ENCODE results near the gene CHMP1B.

The CHMP1B gene

DNA sequence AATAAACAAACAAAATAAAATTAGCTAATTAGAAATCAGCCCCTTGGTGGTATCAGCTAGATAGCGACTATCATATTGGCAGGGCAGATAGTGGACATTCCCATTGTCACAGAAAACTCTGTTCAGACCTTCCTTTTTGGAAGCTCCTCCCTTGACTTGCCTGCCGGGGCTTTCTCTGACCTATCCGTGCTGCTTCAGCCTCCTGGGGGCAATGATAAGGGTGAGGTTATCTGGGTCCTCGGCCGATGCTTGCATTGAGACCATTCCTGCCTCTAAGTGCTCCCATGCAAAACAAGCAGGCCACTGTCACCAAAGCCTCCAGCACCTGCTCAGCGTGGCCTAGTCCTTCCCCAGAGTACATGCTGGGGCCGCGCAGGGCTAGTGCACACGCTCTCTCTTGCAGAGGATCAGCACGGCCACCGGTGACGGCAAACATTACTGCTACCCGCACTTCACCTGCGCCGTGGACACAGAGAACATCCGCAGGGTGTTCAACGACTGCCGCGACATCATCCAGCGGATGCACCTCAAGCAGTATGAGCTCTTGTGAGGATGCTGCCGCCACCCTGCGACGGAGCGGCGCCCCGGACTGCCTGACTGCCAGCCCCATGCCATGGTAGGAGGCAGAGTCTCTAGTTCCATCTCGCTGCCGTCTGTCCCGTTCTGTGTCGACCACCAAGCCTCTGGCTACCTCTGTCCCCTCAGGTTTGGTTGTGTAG, 29.5 kb downstream of the CHMP1B start:
- no peak for DNase-seq (ENCODE audit: low spot score)

DNA sequence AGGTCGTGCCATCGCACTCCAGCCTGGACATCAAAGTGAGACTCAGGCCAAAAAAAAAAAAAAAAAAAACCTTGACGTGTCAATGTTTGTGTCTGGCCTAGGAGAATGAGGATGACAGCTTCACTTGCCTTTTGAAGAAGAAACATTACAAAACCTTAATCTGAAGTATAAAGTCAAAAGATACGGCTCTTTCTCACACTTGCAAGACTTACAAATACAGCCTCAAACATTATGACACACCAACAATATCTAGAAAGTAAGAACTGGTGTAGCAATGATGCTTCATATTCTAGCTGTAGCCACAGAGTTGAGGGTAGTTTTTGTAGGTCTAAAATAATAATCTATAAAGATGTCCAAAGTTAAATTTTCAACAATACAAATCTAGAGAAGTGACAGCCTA, 31.4 kb downstream of the CHMP1B start:
- TF ChIP-seq, protein P1, sequence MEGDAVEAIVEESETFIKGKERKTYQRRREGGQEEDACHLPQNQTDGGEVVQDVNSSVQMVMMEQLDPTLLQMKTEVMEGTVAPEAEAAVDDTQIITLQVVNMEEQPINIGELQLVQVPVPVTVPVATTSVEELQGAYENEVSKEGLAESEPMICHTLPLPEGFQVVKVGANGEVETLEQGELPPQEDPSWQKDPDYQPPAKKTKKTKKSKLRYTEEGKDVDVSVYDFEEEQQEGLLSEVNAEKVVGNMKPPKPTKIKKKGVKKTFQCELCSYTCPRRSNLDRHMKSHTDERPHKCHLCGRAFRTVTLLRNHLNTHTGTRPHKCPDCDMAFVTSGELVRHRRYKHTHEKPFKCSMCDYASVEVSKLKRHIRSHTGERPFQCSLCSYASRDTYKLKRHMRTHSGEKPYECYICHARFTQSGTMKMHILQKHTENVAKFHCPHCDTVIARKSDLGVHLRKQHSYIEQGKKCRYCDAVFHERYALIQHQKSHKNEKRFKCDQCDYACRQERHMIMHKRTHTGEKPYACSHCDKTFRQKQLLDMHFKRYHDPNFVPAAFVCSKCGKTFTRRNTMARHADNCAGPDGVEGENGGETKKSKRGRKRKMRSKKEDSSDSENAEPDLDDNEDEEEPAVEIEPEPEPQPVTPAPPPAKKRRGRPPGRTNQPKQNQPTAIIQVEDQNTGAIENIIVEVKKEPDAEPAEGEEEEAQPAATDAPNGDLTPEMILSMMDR (IDR thresholded peaks at IDR 0.05; ENCODE audit: poor library complexity, severe bottlenecking) = no peak
- ATAC-seq (ENCODE audit: low read depth) (no peak), DNase-seq (ENCODE audit: low spot score) (no peak)
- Histone ChIP-seq H3K36me3 (ENCODE audit: low read depth) (peaks cover 4% of the 10 kb centered on the region; the same call in 1 of the 2 replicates), H3K4me3 (ENCODE audit: severe bottlenecking) (no peak overlapping the region), H3K27ac (ENCODE audit: poor library complexity, severe bottlenecking) (no peak overlapping the region), H3K4me1 (ENCODE audit: insufficient read depth, poor library complexity, severe bottlenecking) (no peaks in the 10 kb centered on the region), H3K9me3 (ENCODE audit: severe bottlenecking) (no peaks in the 10 kb centered on the region), H3K27me3 (ENCODE audit: insufficient read depth, poor library complexity, severe bottlenecking) (no peaks in the 10 kb centered on the region)

More for the DNA sequence above, 29.5 kb downstream of the CHMP1B start:
- no peaks in the 10 kb centered on the region for H3K9me3 ChIP-seq (ENCODE audit: severe bottlenecking)
- TF ChIP-seq, protein P1 (IDR thresholded peaks at IDR 0.05; ENCODE audit: poor library complexity, severe bottlenecking) = no peak
- H3K27ac ChIP-seq (ENCODE audit: poor library complexity, severe bottlenecking) = no peak overlapping the region
- H3K36me3 ChIP-seq (ENCODE audit: low read depth) = peaks cover 4% of the 10 kb centered on the region; the same call in 1 of the 2 replicates
- no peaks in the 10 kb centered on the region for H3K27me3 ChIP-seq (ENCODE audit: insufficient read depth, poor library complexity, severe bottlenecking)
- no peak for ATAC-seq (ENCODE audit: low read depth)
- H3K4me1 ChIP-seq (ENCODE audit: insufficient read depth, poor library complexity, severe bottlenecking) = no peaks in the 10 kb centered on the region
- no peak overlapping the region for H3K4me3 ChIP-seq (ENCODE audit: severe bottlenecking)

DNA sequence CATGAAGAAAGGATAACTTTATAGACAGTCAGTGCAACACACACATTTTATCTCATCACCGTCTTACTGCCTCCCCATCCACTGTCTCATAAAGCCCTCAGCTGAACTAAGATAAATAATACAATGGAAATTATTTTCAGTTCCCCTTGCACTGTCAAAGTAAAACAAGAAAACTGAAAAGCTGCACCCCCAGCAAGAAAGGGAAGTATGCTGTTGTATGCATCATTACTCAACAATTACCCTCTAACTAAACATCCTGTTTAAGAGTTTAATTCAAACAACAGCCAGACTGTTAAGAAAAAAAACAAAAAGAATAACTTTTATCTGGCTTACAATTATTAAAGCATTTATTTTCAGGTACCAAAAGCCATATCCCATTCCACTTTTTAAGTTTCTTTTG, 31.9 kb downstream of the CHMP1B start:
- DNase-seq (ENCODE audit: low spot score) (no peak), ATAC-seq (ENCODE audit: low read depth) (no peak)
- H3K27me3 ChIP-seq (ENCODE audit: insufficient read depth, poor library complexity, severe bottlenecking) = no peaks in the 10 kb centered on the region

DNA sequence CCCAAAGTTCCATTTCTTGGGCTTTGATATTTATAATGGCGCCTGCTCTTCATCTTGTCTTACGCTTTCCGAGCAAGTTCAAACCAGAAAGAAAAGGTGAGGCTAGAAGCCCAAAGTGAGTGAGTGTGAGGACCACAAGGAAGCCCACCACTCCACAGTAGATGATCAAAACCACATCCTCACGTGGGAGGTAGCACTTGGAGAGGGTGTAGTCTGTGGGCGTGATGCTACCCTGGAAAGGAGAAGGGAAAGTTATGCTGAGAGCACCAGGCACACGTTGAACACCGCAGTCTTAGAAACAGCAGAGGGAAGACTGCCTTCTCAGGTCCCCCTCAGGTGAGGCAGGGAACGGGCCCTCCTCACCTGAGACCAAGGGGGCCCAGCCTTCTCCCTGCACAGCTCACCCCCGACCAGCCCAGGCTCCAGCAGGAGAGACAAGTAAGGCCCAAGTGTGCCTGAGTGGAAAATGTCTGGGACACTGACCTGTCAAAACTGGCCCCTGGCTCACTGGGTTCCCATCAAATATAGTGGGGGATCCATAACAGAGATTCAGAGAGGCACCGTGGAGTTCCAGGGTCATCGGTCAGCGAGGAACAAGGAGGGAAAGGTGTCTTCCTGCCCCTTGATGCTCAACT, 33.3 kb downstream of the CHMP1B start:
- no peaks in the 10 kb centered on the region for H3K4me1 ChIP-seq (ENCODE audit: insufficient read depth, poor library complexity, severe bottlenecking)
- TF ChIP-seq, protein P1 (IDR thresholded peaks at IDR 0.05; ENCODE audit: poor library complexity, severe bottlenecking) = no peak
- no peaks in the 10 kb centered on the region for H3K9me3 ChIP-seq (ENCODE audit: severe bottlenecking)
- peaks cover 4% of the 10 kb centered on the region; the same call in 1 of the 2 replicates for H3K36me3 ChIP-seq (ENCODE audit: low read depth)
- ATAC-seq (ENCODE audit: low read depth) (no peak), DNase-seq (ENCODE audit: low spot score) (no peak)
- H3K27ac ChIP-seq (ENCODE audit: poor library complexity, severe bottlenecking) = no peak overlapping the region
- H3K27me3 ChIP-seq (ENCODE audit: insufficient read depth, poor library complexity, severe bottlenecking) = no peaks in the 10 kb centered on the region
- no peak overlapping the region for H3K4me3 ChIP-seq (ENCODE audit: severe bottlenecking)

More for the DNA sequence above, 31.9 kb downstream of the CHMP1B start:
- H3K4me3 ChIP-seq (ENCODE audit: severe bottlenecking) = no peak overlapping the region
- no peaks in the 10 kb centered on the region for H3K4me1 ChIP-seq (ENCODE audit: insufficient read depth, poor library complexity, severe bottlenecking)
- H3K27ac ChIP-seq (ENCODE audit: poor library complexity, severe bottlenecking) = no peak overlapping the region
- H3K9me3 ChIP-seq (ENCODE audit: severe bottlenecking) = no peaks in the 10 kb centered on the region
- TF ChIP-seq, protein P1 (IDR thresholded peaks at IDR 0.05; ENCODE audit: poor library complexity, severe bottlenecking) = no peak
- peaks cover 4% of the 10 kb centered on the region; the same call in 1 of the 2 replicates for H3K36me3 ChIP-seq (ENCODE audit: low read depth)
